ENCODE measurements around the gene RAB11FIP3. TPM values are rescaled to one million over a fixed set of nuclear protein-coding genes. Genes with fewer than 3 reads are reported as not detected.

RAB11FIP3 gene
- total RNA-seq (2022; extraction: Qiagen RNA extraction): 23.1 to 33.6 TPM (median 29.8 TPM) in 5 replicates

GRCh38 chr16:425082-425718 is at the start of gene RAB11FIP3:
Gene RAB11FIP3, plus strand, starts transcription at chr16:425649. Its CDS starts 358 bp downstream, at chr16:426007.

DNA sequence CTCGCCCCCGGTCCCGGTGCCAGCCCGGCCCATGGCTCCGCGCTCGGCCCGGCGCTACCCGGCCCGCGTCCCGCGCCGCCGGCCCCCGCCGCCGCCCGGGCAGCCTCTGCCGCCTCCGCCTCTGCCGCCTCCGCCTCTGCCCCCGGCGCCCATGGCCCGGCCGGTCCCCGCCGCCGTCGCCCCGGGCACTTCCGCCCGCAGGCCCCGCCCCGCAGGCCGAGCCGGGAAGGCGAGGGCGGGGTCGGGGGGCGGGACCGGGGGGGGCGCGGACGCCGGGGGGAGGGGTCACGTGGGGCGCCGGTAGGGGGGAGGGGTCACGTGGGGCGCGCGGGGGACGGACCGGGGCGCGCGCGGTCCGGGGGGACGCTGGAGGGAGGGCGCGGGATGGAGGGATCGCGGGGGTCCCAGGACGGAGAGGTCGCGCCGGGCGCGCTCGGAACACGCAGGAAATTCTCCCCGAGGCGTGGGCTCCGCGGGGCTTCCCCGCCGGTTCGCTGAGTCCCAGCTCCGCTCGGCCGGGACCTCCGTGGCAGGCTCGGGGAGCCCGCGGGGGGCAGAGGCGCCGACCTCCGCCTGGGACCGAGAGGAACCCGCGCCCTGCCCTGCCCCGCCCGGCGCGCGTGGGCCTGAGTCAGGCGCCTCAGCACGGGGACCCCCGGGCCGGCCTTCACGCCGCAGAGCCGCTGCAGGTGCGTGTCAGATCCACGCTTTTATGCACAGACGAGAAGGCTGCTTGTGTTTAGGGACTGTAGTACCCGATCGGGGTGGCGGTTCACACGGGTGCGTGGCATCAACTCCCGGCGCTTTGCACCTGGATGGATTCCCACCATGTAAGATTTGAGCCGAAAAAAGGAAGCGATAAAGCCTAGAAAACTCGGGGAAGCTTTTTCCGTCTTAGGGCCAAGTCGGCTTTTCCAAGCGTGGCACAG is 43.4 kb upstream of the RAB11FIP3 start, which contains the start of gene PGAP6:
Gene PGAP6 (minus strand): TSS at position 190 of the 929 bp plus-strand sequence. CDS start 157 bp downstream, at position 33.

GRCh38 chr16:397135-397661 is 28.3 kb upstream of the RAB11FIP3 start, which contains the start of gene NME4:
Gene NME4, plus strand, starts transcription at chr16:397199. Its CDS starts 24 bp downstream, at chr16:397223.

GRCh38 chr16:401468-402348 is 23.7 kb upstream of the RAB11FIP3 start, which contains the start of gene DECR2:
Gene DECR2, plus strand, starts transcription at chr16:401885. Its CDS starts 79 bp downstream, at chr16:401964.

GRCh38 chr16:527015-527903 is 101.8 kb downstream of the RAB11FIP3 start, which contains the start of gene CAPN15:
Gene CAPN15, plus strand, starts transcription at chr16:527712. Its CDS starts 19,127 bp downstream, at chr16:546839.

GRCh38 chr16:560204-560700 is 134.8 kb downstream of the RAB11FIP3 start, which contains the start of gene PRR35:
Gene PRR35, plus strand, starts transcription at chr16:560394. Its CDS starts 2,901 bp downstream, at chr16:563295.

GRCh38 chr16:566475-567372 is 141.3 kb downstream of the RAB11FIP3 start, which contains the start of gene NHLRC4:
Gene NHLRC4, plus strand, starts transcription at chr16:567005. Its CDS starts 1,043 bp downstream, at chr16:568048.

DNA sequence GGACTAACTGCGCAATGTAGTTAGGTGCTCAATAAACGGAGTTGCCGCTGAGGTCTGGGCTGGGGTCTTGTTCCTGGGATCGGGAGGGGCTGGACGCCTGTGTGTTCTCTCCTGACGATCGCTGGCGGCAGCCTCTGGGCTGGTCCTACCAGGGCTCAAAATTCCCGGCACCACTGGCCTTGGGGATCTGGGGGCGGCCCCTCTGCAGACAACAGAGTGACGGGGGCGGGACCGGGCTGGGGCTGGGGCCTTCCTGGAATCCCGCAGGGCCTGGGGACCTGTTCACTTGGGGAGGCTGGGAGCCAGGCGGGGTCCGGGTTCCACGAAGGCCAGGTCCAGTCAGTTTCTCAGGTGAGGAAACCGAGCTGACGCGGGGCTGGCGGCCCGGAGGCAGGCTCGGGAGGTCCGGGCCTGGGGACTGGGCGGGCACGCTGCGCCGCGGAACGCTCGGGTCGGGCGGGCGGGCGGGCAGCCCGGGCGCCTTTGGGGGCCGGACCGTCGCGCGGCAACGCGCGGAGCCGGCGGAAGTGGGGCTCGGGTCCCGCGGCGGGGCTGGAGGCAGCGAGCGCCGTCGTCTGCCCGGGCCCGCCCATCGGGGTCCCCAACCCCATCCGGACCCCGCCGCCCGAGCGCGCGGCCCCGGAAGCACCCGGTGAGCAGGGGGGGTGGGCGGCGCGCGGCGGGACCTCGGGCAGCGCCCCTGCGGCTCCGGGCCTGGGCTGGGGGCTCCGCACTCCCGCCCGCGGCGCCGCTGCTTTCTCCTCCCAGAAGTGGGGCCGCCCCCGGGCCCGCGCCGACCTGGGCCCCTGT is 144.2 kb downstream of the RAB11FIP3 start, which contains the start of gene PIGQ:
Gene PIGQ (plus strand): TSS at position 524 of the 810 bp plus-strand sequence. CDS start 4,107 bp downstream, outside the sequence.

Other genes with a start within 250 kb of the RAB11FIP3 start
- gene HBA1, start 249.0 kb upstream of the RAB11FIP3 start, total RNA-seq (2022; extraction: Qiagen RNA extraction): 0.99 to 2.3 TPM (median 2.0 TPM) in 5 replicates
- 4.5 to 7.2 TPM (median 6.6 TPM) in 5 replicates for gene HBQ1, start 245.2 kb upstream of the RAB11FIP3 start, total RNA-seq (2022; extraction: Qiagen RNA extraction)
- gene LUC7L, start 196.2 kb upstream of the RAB11FIP3 start, total RNA-seq (2022; extraction: Qiagen RNA extraction): 35.9 to 49.4 TPM (median 45.7 TPM) in 5 replicates
- 40.4 to 53.2 TPM (median 47.3 TPM) in 5 replicates for gene FAM234A, start 190.8 kb upstream of the RAB11FIP3 start, total RNA-seq (2022; extraction: Qiagen RNA extraction)
- 2.3 to 5.4 TPM (median 3.7 TPM) in 5 replicates for gene RGS11, start 149.7 kb upstream of the RAB11FIP3 start, total RNA-seq (2022; extraction: Qiagen RNA extraction)
- 2.6 to 3.1 TPM (median 2.8 TPM) in 5 replicates for gene ARHGDIG, start 145.1 kb upstream of the RAB11FIP3 start, total RNA-seq (2022; extraction: Qiagen RNA extraction)
- gene PDIA2, start 142.5 kb upstream of the RAB11FIP3 start, total RNA-seq (2022; extraction: Qiagen RNA extraction): 0.17 to 0.37 TPM (median 0.30 TPM) in 5 replicates
- gene AXIN1, start 72.9 kb upstream of the RAB11FIP3 start, total RNA-seq (2022; extraction: Qiagen RNA extraction): 25.9 to 34.1 TPM (median 33.5 TPM) in 5 replicates
- gene MRPL28, start 55.1 kb upstream of the RAB11FIP3 start, total RNA-seq (2022; extraction: Qiagen RNA extraction): 123 to 138 TPM (median 131 TPM) in 5 replicates
- 24.8 to 39.9 TPM (median 34.7 TPM) in 5 replicates for gene PGAP6, start 43.7 kb upstream of the RAB11FIP3 start, total RNA-seq (2022; extraction: Qiagen RNA extraction)
- 275 to 460 TPM (median 445 TPM) in 5 replicates for gene NME4, start 28.4 kb upstream of the RAB11FIP3 start, total RNA-seq (2022; extraction: Qiagen RNA extraction)
- gene DECR2, start 23.8 kb upstream of the RAB11FIP3 start, total RNA-seq (2022; extraction: Qiagen RNA extraction): 21.2 to 29.7 TPM (median 26.3 TPM) in 5 replicates
- gene CAPN15, start 102.1 kb downstream of the RAB11FIP3 start, total RNA-seq (2022; extraction: Qiagen RNA extraction): 34.5 to 76.4 TPM (median 71.6 TPM) in 5 replicates
- gene PRR35, start 134.7 kb downstream of the RAB11FIP3 start, total RNA-seq (2022; extraction: Qiagen RNA extraction): 0.11 to 0.19 TPM (median 0.15 TPM) in 5 replicates
- gene NHLRC4, start 141.4 kb downstream of the RAB11FIP3 start, total RNA-seq (2022; extraction: Qiagen RNA extraction): 0.14 to 0.26 TPM (median 0.21 TPM) in 5 replicates
- gene PIGQ, start 144.3 kb downstream of the RAB11FIP3 start, total RNA-seq (2022; extraction: Qiagen RNA extraction): 24.2 to 41.4 TPM (median 35.5 TPM) in 5 replicates
- gene RAB40C, start 164.4 kb downstream of the RAB11FIP3 start, total RNA-seq (2022; extraction: Qiagen RNA extraction): 10.2 to 18.4 TPM (median 18.1 TPM) in 5 replicates
- 0.07 to 0.25 TPM (median 0.18 TPM) in 5 replicates for gene WFIKKN1, start 205.3 kb downstream of the RAB11FIP3 start, total RNA-seq (2022; extraction: Qiagen RNA extraction)
- 83.7 to 131 TPM (median 124 TPM) in 5 replicates for gene METTL26, start 210.7 kb downstream of the RAB11FIP3 start, total RNA-seq (2022; extraction: Qiagen RNA extraction)
- 16.4 to 33.0 TPM (median 29.6 TPM) in 5 replicates for gene MCRIP2, start 216.2 kb downstream of the RAB11FIP3 start, total RNA-seq (2022; extraction: Qiagen RNA extraction)
- gene WDR90, start 223.7 kb downstream of the RAB11FIP3 start, total RNA-seq (2022; extraction: Qiagen RNA extraction): 11.8 to 23.4 TPM (median 22.3 TPM) in 5 replicates
- 48.3 to 98.6 TPM (median 83.1 TPM) in 5 replicates for gene RHOT2, start 242.5 kb downstream of the RAB11FIP3 start, total RNA-seq (2022; extraction: Qiagen RNA extraction)

Measured in A549 treated with dexamethasone at 1 μM for 4 hours (cell line).